Smooth muscle cell (in vitro differentiated cells): ENCODE results near the gene SYNGR4. TPM values are rescaled to one million over a fixed set of nuclear protein-coding genes. Genes with fewer than 3 reads are reported as not detected.

ENCODE experiments used
- DNase-seq: peaks from one replicate; lab custom pipeline; 2025; ENCODE audit not compliant: unreplicated experiment; lab: John Stamatoyannopoulos, UW
- H2AFZ ChIP-seq: fragments of 200-600 bp; sonication (generic); 2 replicates; pipeline ENCODE4 v1.6.0; 2016; ENCODE audit warnings: antibody characterized with exemption, low read depth, mild to moderate bottlenecking
- H3F3A ChIP-seq: fragments of 200-600 bp; sonication (generic); 2 replicates; pipeline ENCODE4 v1.6.0; 2017; ENCODE audit warnings: antibody characterized with exemption, low read depth
- H3K27ac ChIP-seq: fragments of 200-600 bp; sonication (generic); 2 replicates; pipeline ENCODE4 v1.5.1; 2016; ENCODE audit warnings: low read depth, mild to moderate bottlenecking
- H3K27me3 ChIP-seq: fragments of 200-600 bp; sonication (generic); 2 replicates; pipeline ENCODE4 v1.6.1; 2016; ENCODE audit warnings: low read depth, mild to moderate bottlenecking
- H3K36me3 ChIP-seq: fragments of 200-600 bp; sonication (generic); 2 replicates; pipeline ENCODE4 v1.5.1; 2016; ENCODE audit warnings: low read depth
- H3K4me1 ChIP-seq: fragments of 200-600 bp; sonication (generic); 2 replicates; pipeline ENCODE4 v1.5.1; 2016; ENCODE audit warnings: low read depth
- H3K4me2 ChIP-seq: fragments of 200-600 bp; sonication (generic); 2 replicates; pipeline ENCODE4 v1.6.0; 2016; ENCODE audit warnings: mild to moderate bottlenecking
- H3K4me3 ChIP-seq: fragments of 200-600 bp; sonication (generic); 2 replicates; pipeline ENCODE4 v1.5.1; 2016; ENCODE audit warnings: mild to moderate bottlenecking
- H3K79me2 ChIP-seq: fragments of 200-600 bp; sonication (generic); 2 replicates; pipeline ENCODE4 v1.6.0; 2016; ENCODE audit warnings: low read depth, mild to moderate bottlenecking
- H3K9ac ChIP-seq: fragments of 200-600 bp; sonication (generic); 2 replicates; pipeline ENCODE4 v1.6.0; 2016; ENCODE audit warnings: low read depth
- H3K9me3 ChIP-seq: fragments of 200-600 bp; sonication (generic); replicated peaks from 2 replicates; pipeline ENCODE4 v1.5.1; 2016; ENCODE audit warnings: low read depth
- H4K20me1 ChIP-seq: fragments of 200-600 bp; sonication (generic); 2 replicates; pipeline ENCODE4 v1.6.0; 2016; ENCODE audit warnings: low read depth
- WGBS: methylation state at CpG from one replicate; pipeline ENCODE4 v1.1.7; 2016; ENCODE audit warnings: low lambda C conversion rate; 5-methylcytosine and 5-hydroxymethylcytosine counted together
- polyA plus RNA-seq: library from polyadenylated mRNA; unstranded; fragments of >200 nt; fragmentation: Nextera tagmentation; extraction: Ambion mirVana; gene quantifications from 2 replicates; pipeline ENCODE4 v1.2.1, GENCODE V29; 2016
- total RNA-seq: library from RNA; depleted of rRNA; stranded (reverse); fragments of >200 nt; gene quantifications from 2 replicates; pipeline ENCODE4 v1.2.3, GENCODE V29; 2014
- TF ChIP-seq, protein P1 (sequence below): fragments of 200-600 bp; sonication (generic); IDR thresholded peaks from 2 replicates; pipeline ENCODE4 v1.5.1; 2017; ENCODE audit warnings: borderline replicate concordance, mild to moderate bottlenecking, antibody characterized with exemption; ENCODE audit not compliant: insufficient read depth, poor library complexity, severe bottlenecking

SYNGR4 gene
- total and polyA plus RNA-seq, 2 experiments from 2014 or later, result not detected

DNA sequence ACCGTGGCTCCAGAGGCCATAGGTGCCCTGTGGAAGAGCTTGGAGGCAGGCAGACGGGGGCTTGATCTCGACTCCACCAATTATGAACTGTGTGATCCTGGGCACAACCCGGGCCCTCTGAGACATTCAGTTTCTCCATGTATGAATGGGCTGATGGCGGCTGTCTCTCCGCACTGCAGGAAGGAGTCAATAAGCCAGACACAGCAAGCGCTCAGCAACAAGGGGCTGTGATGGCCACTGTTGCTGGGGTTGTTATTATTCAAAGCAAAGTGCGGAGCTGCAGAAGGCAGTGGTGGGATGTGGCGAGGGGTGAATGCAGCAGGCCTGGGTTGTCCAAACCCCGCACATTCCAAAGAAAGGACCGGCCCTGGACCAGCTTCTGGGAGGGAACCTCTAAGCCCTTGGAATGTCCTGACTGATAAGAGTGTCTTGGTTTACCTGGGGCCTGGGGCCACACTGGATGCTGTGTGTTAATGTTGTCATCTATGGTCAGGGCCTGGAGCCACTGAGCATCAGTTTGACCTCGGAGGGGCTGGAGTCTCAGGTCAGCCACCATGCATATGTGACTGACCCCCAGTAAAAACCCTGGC is 8.7 kb upstream of the SYNGR4 start:
- 82% methylated on average over 12 of the region's 12 CpGs for WGBS
- no peak overlapping the region for H3K4me3 ChIP-seq
- H3F3A ChIP-seq, result no peaks in the 10 kb centered on the region
- no peak overlapping the region for H3K9ac ChIP-seq
- no peak for DNase-seq
- H3K27me3 ChIP-seq, result no peaks in the 10 kb centered on the region
- no peaks in the 10 kb centered on the region for H3K4me1 ChIP-seq
- no peak overlapping the region for H3K27ac ChIP-seq
- TF ChIP-seq, protein P1, sequence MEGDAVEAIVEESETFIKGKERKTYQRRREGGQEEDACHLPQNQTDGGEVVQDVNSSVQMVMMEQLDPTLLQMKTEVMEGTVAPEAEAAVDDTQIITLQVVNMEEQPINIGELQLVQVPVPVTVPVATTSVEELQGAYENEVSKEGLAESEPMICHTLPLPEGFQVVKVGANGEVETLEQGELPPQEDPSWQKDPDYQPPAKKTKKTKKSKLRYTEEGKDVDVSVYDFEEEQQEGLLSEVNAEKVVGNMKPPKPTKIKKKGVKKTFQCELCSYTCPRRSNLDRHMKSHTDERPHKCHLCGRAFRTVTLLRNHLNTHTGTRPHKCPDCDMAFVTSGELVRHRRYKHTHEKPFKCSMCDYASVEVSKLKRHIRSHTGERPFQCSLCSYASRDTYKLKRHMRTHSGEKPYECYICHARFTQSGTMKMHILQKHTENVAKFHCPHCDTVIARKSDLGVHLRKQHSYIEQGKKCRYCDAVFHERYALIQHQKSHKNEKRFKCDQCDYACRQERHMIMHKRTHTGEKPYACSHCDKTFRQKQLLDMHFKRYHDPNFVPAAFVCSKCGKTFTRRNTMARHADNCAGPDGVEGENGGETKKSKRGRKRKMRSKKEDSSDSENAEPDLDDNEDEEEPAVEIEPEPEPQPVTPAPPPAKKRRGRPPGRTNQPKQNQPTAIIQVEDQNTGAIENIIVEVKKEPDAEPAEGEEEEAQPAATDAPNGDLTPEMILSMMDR, result no peak
- no peaks in the 10 kb centered on the region for H3K9me3 ChIP-seq
- no peaks in the 10 kb centered on the region for H4K20me1 ChIP-seq
- H3K36me3 ChIP-seq, result no peaks in the 10 kb centered on the region
- no peak overlapping the region for H2AFZ ChIP-seq
- no peak overlapping the region for H3K4me2 ChIP-seq
- no peaks in the 10 kb centered on the region for H3K79me2 ChIP-seq

- no peaks in the 10 kb centered on the region for H3F3A ChIP-seq
- H3K27me3 ChIP-seq, result no peaks in the 10 kb centered on the region
- TF ChIP-seq, protein P1, result no peak
- H3K9me3 ChIP-seq, result no peaks in the 10 kb centered on the region
- no peak overlapping the region for H3K9ac ChIP-seq
- no peaks in the 10 kb centered on the region for H3K79me2 ChIP-seq
- no peaks in the 10 kb centered on the region for H4K20me1 ChIP-seq
- no peaks in the 10 kb centered on the region for H3K36me3 ChIP-seq
- H3K4me3 ChIP-seq, result no peak overlapping the region
- H3K4me2 ChIP-seq, result no peak overlapping the region
- DNase-seq, result no peak
- H3K4me1 ChIP-seq, result no peaks in the 10 kb centered on the region
- no peak overlapping the region for H2AFZ ChIP-seq
- 97% methylated on average over 5 of the region's 5 CpGs for WGBS
- no peak overlapping the region for H3K27ac ChIP-seq
Measured at GRCh38 chr19:48359123-48359522, 5.0 kb upstream of the SYNGR4 start.

GRCh38 chr19:48361912-48362311 is 2.3 kb upstream of the SYNGR4 start:
- H3K36me3 ChIP-seq, result no peaks in the 10 kb centered on the region
- no peak overlapping the region for H3K27ac ChIP-seq
- no peak overlapping the region for H3K4me2 ChIP-seq
- no peaks in the 10 kb centered on the region for H3K9me3 ChIP-seq
- H3K27me3 ChIP-seq, result no peaks in the 10 kb centered on the region
- H2AFZ ChIP-seq, result no peak overlapping the region
- H4K20me1 ChIP-seq, result no peaks in the 10 kb centered on the region
- H3K79me2 ChIP-seq, result no peaks in the 10 kb centered on the region
- H3K4me3 ChIP-seq, result no peak overlapping the region
- no peaks in the 10 kb centered on the region for H3K4me1 ChIP-seq
- no peak overlapping the region for H3K9ac ChIP-seq
- TF ChIP-seq, protein P1, result no peak
- no peaks in the 10 kb centered on the region for H3F3A ChIP-seq
- no peak for DNase-seq
- WGBS, result 97% methylated on average over 3 of the region's 3 CpGs
